Testis (tissue), 2 donors: Measurements from ENCODE around the gene NFATC1.

Source experiments
- CTCF ChIP-seq, 3 experiments: fragments of 450-650 bp in 2 of 3; fragments of 200-600 bp in 1 of 3; sonication (generic) in 1 of 3; IDR thresholded peaks; one replicate each; pipeline ENCODE4 v1.5.1; 2016 to 2019; ENCODE audit warnings: antibody characterized with exemption in 3 of 3, mild to moderate bottlenecking in 2 of 3, moderate library complexity in 1 of 3
- POLR2A ChIP-seq: fragments of 450-650 bp; IDR thresholded peaks from one replicate; pipeline ENCODE4 v1.6.1; 2017; ENCODE audit warnings: antibody characterized with exemption, mild to moderate bottlenecking, moderate library complexity

GRCh38 chr18:79457239-79457638 lies 61.5 kb downstream of the NFATC1 start:
- TF ChIP-seq CTCF (IDR thresholded peaks at IDR 0.05) = no peak
- TF ChIP-seq POLR2A = no peak
